Lower leg skin (tissue), 4 donors: ENCODE results near the gene AKR1E2. TPM values are rescaled to one million over a fixed set of nuclear protein-coding genes. Genes with fewer than 3 reads are reported as not detected.

Experiments used
- DNase-seq, 2 donors: peaks; one replicate each; pipeline ENCODE4 v3.0.0-alpha.2; 2019; ENCODE audit warnings: low spot score in 2 of 2
- H3K4me3 ChIP-seq: fragments of 200-600 bp; sonication (generic); 2 replicates; pipeline ENCODE4 v1.5.1; 2017; ENCODE audit warnings: mild to moderate bottlenecking, low read depth; ENCODE audit not compliant: poor library complexity, severe bottlenecking
- POLR2A ChIP-seq, 2 donors: fragments of 450-650 bp; IDR thresholded peaks; one replicate each; pipeline ENCODE4 v1.6.1; 2016 to 2017; ENCODE audit warnings: antibody characterized with exemption in 2 of 2, mild to moderate bottlenecking in 1 of 2, moderate library complexity in 1 of 2
- WGBS, 2 donors: methylation state at CpG; one replicate each; pipeline ENCODE4 v1.1.5; 2018; 5-methylcytosine and 5-hydroxymethylcytosine counted together
- intact Hi-C: fragments of 100-400 bp; cut with DNase I; formaldehyde crosslinking; loops from one replicate; pipeline ENCODE4 v1.15.0; 2023; ENCODE audit warnings: low total_unique reads
- total RNA-seq, 4 donors: library from RNA; depleted of rRNA; stranded (reverse); fragments of >200 nt; gene quantifications; one replicate each; pipeline ENCODE4 v1.1.0, GENCODE V29; 2016
- TF ChIP-seq, protein P1 (sequence below), 3 donors: fragments of 450-650 bp; IDR thresholded peaks; one replicate each; pipeline ENCODE4 v1.5.1; 2016; ENCODE audit warnings: antibody characterized with exemption in 3 of 3, mild to moderate bottlenecking in 3 of 3, moderate library complexity in 2 of 3

The AKR1E2 gene
- total RNA-seq, 4 donors from 2014 or later, result 0.91 to 6.2 (median 3.8) TPM

DNA sequence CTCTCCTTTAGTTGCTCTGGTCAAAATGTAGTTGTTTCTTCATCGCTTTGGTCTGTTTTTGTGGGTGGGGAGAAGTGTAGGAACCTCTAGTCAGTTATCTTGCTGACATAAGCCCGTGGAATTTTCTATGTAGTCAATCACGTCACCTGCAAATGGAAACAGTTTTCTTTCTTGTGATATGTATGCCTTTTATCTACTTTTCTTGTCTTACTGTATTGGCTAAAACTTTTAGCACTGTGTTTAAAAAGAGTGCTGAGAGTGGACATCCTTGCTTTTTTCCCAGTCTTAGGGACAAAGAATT, 42.3 kb downstream of the AKR1E2 start:
- no peak for DNase-seq
- WGBS, 2 donors, result 93 to 94% methylated on average over 3 of the region's 3 CpGs
- intact Hi-C loops, result no loop called here
- H3K4me3 ChIP-seq, result no peak overlapping the region
- TF ChIP-seq, protein P1, sequence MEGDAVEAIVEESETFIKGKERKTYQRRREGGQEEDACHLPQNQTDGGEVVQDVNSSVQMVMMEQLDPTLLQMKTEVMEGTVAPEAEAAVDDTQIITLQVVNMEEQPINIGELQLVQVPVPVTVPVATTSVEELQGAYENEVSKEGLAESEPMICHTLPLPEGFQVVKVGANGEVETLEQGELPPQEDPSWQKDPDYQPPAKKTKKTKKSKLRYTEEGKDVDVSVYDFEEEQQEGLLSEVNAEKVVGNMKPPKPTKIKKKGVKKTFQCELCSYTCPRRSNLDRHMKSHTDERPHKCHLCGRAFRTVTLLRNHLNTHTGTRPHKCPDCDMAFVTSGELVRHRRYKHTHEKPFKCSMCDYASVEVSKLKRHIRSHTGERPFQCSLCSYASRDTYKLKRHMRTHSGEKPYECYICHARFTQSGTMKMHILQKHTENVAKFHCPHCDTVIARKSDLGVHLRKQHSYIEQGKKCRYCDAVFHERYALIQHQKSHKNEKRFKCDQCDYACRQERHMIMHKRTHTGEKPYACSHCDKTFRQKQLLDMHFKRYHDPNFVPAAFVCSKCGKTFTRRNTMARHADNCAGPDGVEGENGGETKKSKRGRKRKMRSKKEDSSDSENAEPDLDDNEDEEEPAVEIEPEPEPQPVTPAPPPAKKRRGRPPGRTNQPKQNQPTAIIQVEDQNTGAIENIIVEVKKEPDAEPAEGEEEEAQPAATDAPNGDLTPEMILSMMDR (IDR thresholded peaks at IDR 0.05), result no peak
- no peak for TF ChIP-seq POLR2A (IDR thresholded peaks at IDR 0.05)

GRCh38 chr10:4882704-4883078, 56.7 kb downstream of the AKR1E2 start:
- H3K4me3 ChIP-seq, result no peak overlapping the region
- 94 to 95% methylated on average over 2 of the region's 2 CpGs for WGBS, 2 donors
- intact Hi-C loops, result no loop called here
- no peak for DNase-seq
- TF ChIP-seq POLR2A (IDR thresholded peaks at IDR 0.05), result no peak

DNA sequence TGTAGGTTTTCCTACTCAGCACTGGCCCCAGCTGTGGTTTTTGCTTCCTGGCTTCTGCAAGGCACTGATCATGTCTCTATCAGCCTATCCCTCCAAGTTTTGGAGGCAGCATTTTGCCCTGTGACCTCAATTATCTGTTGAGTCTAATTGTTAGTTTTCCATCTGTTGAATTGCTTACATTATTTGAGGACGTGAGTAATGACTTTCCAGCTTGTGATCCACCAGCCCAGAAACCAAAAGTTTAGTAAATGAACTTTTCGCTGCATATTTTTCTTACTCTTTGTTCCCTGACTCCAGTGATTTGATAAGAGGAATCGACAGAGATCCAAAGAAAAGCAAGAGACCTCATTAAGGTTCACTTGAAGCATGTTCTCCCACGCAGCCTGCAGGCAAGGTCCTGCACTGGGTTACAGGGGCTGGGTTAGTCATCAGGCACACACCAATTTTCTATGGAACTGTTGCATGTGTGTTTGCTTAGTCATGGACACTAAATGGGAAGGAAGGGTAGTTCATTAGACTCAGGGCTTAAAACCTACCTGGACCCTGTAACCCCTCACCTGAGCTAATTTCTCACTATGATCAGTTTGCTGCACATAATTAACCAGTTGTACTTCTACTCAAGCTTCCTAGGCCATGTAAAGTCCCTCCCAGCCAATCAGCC, 57.2 kb downstream of the AKR1E2 start:
- TF ChIP-seq POLR2A (IDR thresholded peaks at IDR 0.05), result no peak
- TF ChIP-seq, protein P1 (IDR thresholded peaks at IDR 0.05), result no peak
- intact Hi-C loops, result no loop called here
- 83 to 90% methylated on average over 4 of the region's 4 CpGs for WGBS, 2 donors
- DNase-seq, result no peak
- H3K4me3 ChIP-seq, result no peak overlapping the region

DNA sequence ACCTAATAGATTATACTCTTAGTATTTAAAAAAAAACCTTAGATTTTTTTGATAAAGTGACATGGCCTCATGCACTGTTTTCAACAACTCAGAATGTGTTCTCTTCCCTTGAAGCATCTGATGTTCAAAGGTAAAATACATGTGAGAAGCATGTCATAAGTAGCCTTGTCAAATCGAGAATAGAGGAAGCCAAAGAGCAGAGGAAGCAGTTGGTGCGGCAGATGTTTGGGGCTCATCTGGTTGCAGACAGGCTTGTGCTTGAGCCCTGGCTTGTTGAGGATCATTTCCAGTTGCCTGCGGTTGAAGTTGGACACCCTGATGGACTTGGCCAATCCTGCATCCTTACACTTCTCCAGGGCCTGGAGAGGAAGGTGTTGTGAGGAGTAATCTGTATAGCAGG, 59.2 kb downstream of the AKR1E2 start:
- no peak for DNase-seq
- WGBS, 2 donors, result 47 to 66% methylated on average over 3 of the region's 3 CpGs
- TF ChIP-seq POLR2A (IDR thresholded peaks at IDR 0.05), result no peak
- TF ChIP-seq, protein P1 (IDR thresholded peaks at IDR 0.05), result no peak
- no peak overlapping the region for H3K4me3 ChIP-seq
- intact Hi-C loops, result no loop called here

DNA sequence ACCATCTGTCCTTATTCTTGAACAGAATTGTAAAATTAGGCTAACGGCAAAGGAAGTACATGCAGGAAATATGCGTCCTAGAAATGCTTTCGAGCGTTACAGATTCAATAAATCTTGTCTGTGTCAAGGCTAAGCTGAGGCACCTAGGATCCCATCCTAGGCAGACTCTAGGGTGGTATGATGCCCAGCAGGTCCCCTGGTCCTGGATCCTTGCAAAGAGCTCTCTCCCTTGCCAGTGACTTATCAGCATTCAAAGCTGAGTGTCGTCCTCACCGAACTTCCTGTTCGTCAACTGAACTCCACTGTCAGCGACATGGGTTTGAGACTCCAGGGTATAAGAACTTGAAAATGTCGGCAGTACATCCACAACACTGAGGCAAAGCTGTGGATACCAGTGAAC, 61.5 kb downstream of the AKR1E2 start:
- no peak for DNase-seq
- H3K4me3 ChIP-seq, result no peak overlapping the region
- 76 to 79% methylated on average over 9 of the region's 9 CpGs for WGBS, 2 donors
- intact Hi-C loops, result no loop called here
- TF ChIP-seq, protein P1 (IDR thresholded peaks at IDR 0.05), result no peak

DNA sequence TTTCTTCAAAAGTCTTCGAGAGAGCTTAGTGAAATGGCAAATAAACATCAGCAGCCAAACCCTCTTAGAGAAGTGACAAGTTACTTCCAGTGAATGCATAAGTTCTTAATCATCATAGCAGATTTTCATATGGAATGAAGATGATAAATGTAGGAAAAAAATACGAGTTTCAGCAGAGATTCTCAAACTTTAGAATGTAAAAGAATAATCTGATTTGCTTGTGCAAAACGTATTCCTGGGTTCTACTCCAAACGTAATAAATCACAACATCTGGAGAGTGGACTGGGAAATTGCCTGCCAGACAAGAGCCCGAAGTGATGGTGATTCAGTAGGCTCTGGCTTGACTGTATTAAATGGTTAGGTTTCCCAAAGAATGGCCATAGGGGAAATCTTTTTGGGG, 62.2 kb downstream of the AKR1E2 start:
- intact Hi-C loops, result no loop called here
- no peak for TF ChIP-seq POLR2A (IDR thresholded peaks at IDR 0.05)
- TF ChIP-seq, protein P1 (IDR thresholded peaks at IDR 0.05), result no peak
- WGBS, 2 donors, result 38 to 50% methylated on average over 5 of the region's 5 CpGs
- H3K4me3 ChIP-seq, result no peak overlapping the region
- no peak for DNase-seq
